ENCODE data around the gene RPL22. TPM values are rescaled to one million over a fixed set of nuclear protein-coding genes. Genes with fewer than 3 reads are reported as not detected.

Gene RPL22
- total RNA-seq, 1 experiment from 2014 or later, result 456 TPM

- H3K4me1 ChIP-seq (ENCODE audit: control insufficient read depth in 1 of 2, insufficient read depth in 2 of 2, low read length in 2 of 2), result peaks cover 13 to 41% of the 10 kb centered on the region in 2 experiments
- no peaks in the 10 kb centered on the region for H3K9me2 ChIP-seq (ENCODE audit: insufficient read depth)
- H3K4me2 ChIP-seq (ENCODE audit: low read length), result peak overlapping the region; percentile 91
- no peaks in the 10 kb centered on the region for H3K27me3 ChIP-seq (ENCODE audit: insufficient read depth, low read length)
- no peak for DNase-seq (ENCODE audit: low read depth, low spot score)
- H3K9me3 ChIP-seq (ENCODE audit: control insufficient read depth in 1 of 2, insufficient read depth in 1 of 2, low read depth in 1 of 2, low read length in 2 of 2), result no peaks in the 10 kb centered on the region
- POLR2A ChIA-PET, result interaction anchor here (1.4 kb wide), 1 partner anchor 28 kb away, joined by 5 read pairs; the partner anchor contains the start of gene RNF207
- H2AFZ ChIP-seq (ENCODE audit: low read depth, low read length, poor library complexity, severe bottlenecking), result no peak overlapping the region
- peaks cover 17 to 32% of the 10 kb centered on the region in 2 experiments; a peak in 3 of 4 replicates for H3K36me3 ChIP-seq (ENCODE audit: control insufficient read depth in 1 of 2, insufficient read depth in 2 of 2, low read length in 2 of 2)
- ATAC-seq, result no peak
- H3K79me2 ChIP-seq (ENCODE audit: insufficient read depth, low read length), result peaks cover 53% of the 10 kb centered on the region
- RAD21 ChIA-PET (ENCODE audit: low non-redundant PET in 1 of 2, low total read pairs in 2 of 2, uncharacterized antibody in 2 of 2, unreplicated experiment in 2 of 2), result no interaction called here
- peak overlapping the region; percentile 86 to 87 for H3K4me3 ChIP-seq (replicated peaks in 1 of 2; ENCODE audit: low read depth in 1 of 2, low read length in 2 of 2)
- peak overlapping the region; percentile 67 for H3K27ac ChIP-seq (ENCODE audit: low read depth, low read length)
- H4K20me1 ChIP-seq (ENCODE audit: insufficient read depth), result no peaks in the 10 kb centered on the region; the same call in 1 of the 2 replicates
- intact Hi-C loops (cut with micrococcal nuclease), result loop anchor here (1.0 kb wide), 1 partner anchor 29 kb away; no protein-coding TSS in a partner anchor
- CTCF ChIA-PET, result interaction anchor here (2.1 kb wide), 1 partner anchor 30 kb away, joined by 12 read pairs; no protein-coding TSS in a partner anchor
- BruUV-seq (replicated peaks), result no TSS peak
- peak overlapping the region; percentile 91 for H3K9ac ChIP-seq (ENCODE audit: low read length)
- TF ChIP-seq EGR1 (IDR thresholded peaks at IDR 0.05; ENCODE audit: low read depth) (no peak), CEBPB (IDR thresholded peaks at IDR 0.05; ENCODE audit: low read depth) (no peak), ZNF274 (IDR thresholded peaks at IDR 0.05; ENCODE audit: low read depth, low read length) (no peak), POLR2AphosphoS5 (IDR thresholded peaks at IDR 0.05; ENCODE audit: low read depth, low read length) (no peak), EZH2phosphoT487 (IDR thresholded peaks at IDR 0.05; ENCODE audit: borderline replicate concordance) (no peak), ELF1 (IDR thresholded peaks at IDR 0.05; ENCODE audit: borderline replicate concordance, low read depth) (no peak), RAD21 (IDR thresholded peaks at IDR 0.05; ENCODE audit: low read depth) (no peak), FOSL1 (IDR thresholded peaks at IDR 0.05; ENCODE audit: low read depth) (no peak), EZH2 (IDR thresholded peaks at IDR 0.05) (no peak), REST (IDR thresholded peaks at IDR 0.05; ENCODE audit: low read depth) (no peak), SP1 (IDR thresholded peaks at IDR 0.05; ENCODE audit: low read depth) (no peak)
- TF ChIP-seq, protein P1, sequence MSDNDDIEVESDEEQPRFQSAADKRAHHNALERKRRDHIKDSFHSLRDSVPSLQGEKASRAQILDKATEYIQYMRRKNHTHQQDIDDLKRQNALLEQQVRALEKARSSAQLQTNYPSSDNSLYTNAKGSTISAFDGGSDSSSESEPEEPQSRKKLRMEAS (IDR thresholded peaks at IDR 0.05), result no peak
- TF ChIP-seq, protein P2, sequence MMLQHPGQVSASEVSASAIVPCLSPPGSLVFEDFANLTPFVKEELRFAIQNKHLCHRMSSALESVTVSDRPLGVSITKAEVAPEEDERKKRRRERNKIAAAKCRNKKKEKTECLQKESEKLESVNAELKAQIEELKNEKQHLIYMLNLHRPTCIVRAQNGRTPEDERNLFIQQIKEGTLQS (IDR thresholded peaks at IDR 0.05), result no peak
These were observed 35.3 kb upstream of the RPL22 start for GRCh38 chr1:6234502-6235295.
